Panc1 (cell line): Measurements from ENCODE around the gene PFN1. TPM values are rescaled to one million over a fixed set of nuclear protein-coding genes. Genes with fewer than 3 reads are reported as not detected.

Experiments used
- ATAC-seq: fragments of 200-7000 bp; cut with Tn5 transposase; 2 replicates; pipeline ENCODE4 v1.9.1; 2020; ENCODE audit warnings: mild to moderate bottlenecking, moderate library complexity
- BruUV-seq: library from RNA; stranded (reverse); fragments of 400-500 nt; replicated peaks from 2 replicates; lab custom pipeline; 2021; lab: Mats Ljungman, UMichigan
- CTCF ChIA-PET: fragments of 300-600 bp; sonication (Branson Sonifier 250); formaldehyde crosslinking; loops from one replicate; lab custom pipeline; 2022; ENCODE audit warnings: antibody characterized with exemption; lab: Charles Lee
- POLR2A ChIA-PET: fragments of 300-600 bp; sonication (Branson Sonifier 250); formaldehyde crosslinking; loops from one replicate; lab custom pipeline; 2022; ENCODE audit warnings: antibody characterized with exemption; lab: Charles Lee
- DNase-seq: peaks from one replicate; pipeline ENCODE4 v3.0.0-alpha.2; 2010; ENCODE audit warnings: low read depth, low spot score
- H3K27ac ChIP-seq: 2 replicates; pipeline ENCODE4 v1.5.1; 2011; ENCODE audit warnings: mild to moderate bottlenecking, low read length, inconsistent platforms
- H3K27me3 ChIP-seq: fragments of 200-500 bp; sonication (Bioruptor generic); 2 replicates; pipeline ENCODE4 v1.6.0; 2014; ENCODE audit warnings: low read length, inconsistent platforms; ENCODE audit not compliant: control insufficient read depth, insufficient read depth
- H3K36me3 ChIP-seq: fragments of 200-500 bp; sonication (Bioruptor generic); 2 replicates; pipeline ENCODE4 v1.5.1; 2014; ENCODE audit warnings: inconsistent platforms, mild to moderate bottlenecking, low read length, moderate library complexity; ENCODE audit not compliant: control insufficient read depth, insufficient read depth
- H3K4me1 ChIP-seq: 2 replicates; pipeline ENCODE4 v1.5.1; 2011; ENCODE audit warnings: inconsistent platforms, mild to moderate bottlenecking, low read length, moderate library complexity; ENCODE audit not compliant: control insufficient read depth, insufficient read depth
- H3K4me3 ChIP-seq, 2 experiments: 2 replicates each; pipeline ENCODE4 v1.5.1; 2011 to 2012; ENCODE audit warnings: low read depth in 2 of 2, low read length in 2 of 2, mild to moderate bottlenecking in 2 of 2, inconsistent platforms in 1 of 2, moderate library complexity in 1 of 2
- H3K9me3 ChIP-seq: fragments of 200-500 bp; sonication (Bioruptor generic); 2 replicates; pipeline ENCODE4 v1.5.1; 2014; ENCODE audit warnings: low read depth, mild to moderate bottlenecking, inconsistent platforms, low read length, moderate library complexity; ENCODE audit not compliant: control insufficient read depth, insufficient read depth
- CTCF ChIP-seq: fragments of 450-650 bp; IDR thresholded peaks from 2 replicates; pipeline ENCODE4 v1.5.1; 2017; ENCODE audit warnings: mild to moderate bottlenecking
- POLR2AphosphoS5 ChIP-seq: IDR thresholded peaks from 2 replicates; pipeline ENCODE4 v1.6.1; 2012; ENCODE audit warnings: mild to moderate bottlenecking, low read depth, low read length, moderate library complexity
- REST ChIP-seq, 2 experiments: IDR thresholded peaks; 2 replicates each; pipeline ENCODE4 v1.6.1; 2011 to 2012; ENCODE audit warnings: low read depth in 2 of 2, control low read depth in 1 of 2, low read length in 1 of 2, mild to moderate bottlenecking in 1 of 2, moderate library complexity in 1 of 2; ENCODE audit not compliant: insufficient read depth in 1 of 2
- SIN3A ChIP-seq: IDR thresholded peaks from 2 replicates; pipeline ENCODE4 v1.6.1; 2012; ENCODE audit warnings: low read depth, mild to moderate bottlenecking, low read length, moderate library complexity, borderline replicate concordance; ENCODE audit not compliant: insufficient read depth
- TCF7L2 ChIP-seq: IDR thresholded peaks from 2 replicates; pipeline ENCODE4 v1.6.1; 2011; ENCODE audit warnings: mild to moderate bottlenecking, low read depth, low read length, inconsistent platforms
- in situ Hi-C: cut with HindIII; loops from 2 replicates; pipeline ENCODE4 v1.10.0; 2016; ENCODE audit warnings: low sequenced_read_pairs, low pct_unique_long_range_greater_than_20kb
- intact Hi-C: fragments of 100-400 bp; cut with micrococcal nuclease; formaldehyde crosslinking; loops from one replicate; pipeline ENCODE4 v1.10.0; 2022; ENCODE audit not compliant: unreplicated experiment
- total RNA-seq: library from RNA; stranded (reverse); gene quantifications from one replicate; pipeline ENCODE4 v1.2.1, GENCODE V29; 2021; ENCODE audit not compliant: unreplicated experiment

The PFN1 gene
- total RNA-seq, 1 experiment from 2014 or later = 1,074 TPM

GRCh38 chr17:4938688-4939545 lies 9.4 kb downstream of the PFN1 start:
- H3K27ac ChIP-seq = peak overlapping the region; percentile 87
- TF ChIP-seq SIN3A = no peak
- TF ChIP-seq REST (IDR thresholded peaks at IDR 0.05; ENCODE audit: insufficient read depth in 1 of 2, low read depth in 2 of 2, low read length in 1 of 2) = no peak
- no peak for TF ChIP-seq CTCF
- TF ChIP-seq POLR2AphosphoS5 = no peak
- TF ChIP-seq TCF7L2 = no peak
- DNase-seq = no peak
- peaks cover 11% of the 10 kb centered on the region for H3K36me3 ChIP-seq
- POLR2A ChIA-PET = no interaction called here
- no peak for ATAC-seq
- CTCF ChIA-PET = no interaction called here
- H3K4me1 ChIP-seq = peaks cover 16% of the 10 kb centered on the region
- BruUV-seq = no TSS peak
- in situ Hi-C loops (no loop called here), intact Hi-C loops (no loop called here)
- peak overlapping the region; percentile 90 to 92 for H3K4me3 ChIP-seq
- H3K9me3 ChIP-seq = no peaks in the 10 kb centered on the region
- no peaks in the 10 kb centered on the region for H3K27me3 ChIP-seq

GRCh38 chr17:4938069-4938491 lies 10.2 kb downstream of the PFN1 start:
- POLR2A ChIA-PET = no interaction called here
- Histone ChIP-seq H3K9me3 (no peaks in the 10 kb centered on the region), H3K27me3 (no peaks in the 10 kb centered on the region), H3K4me3 (no peak overlapping the region), H3K27ac (no peak overlapping the region), H3K4me1 (peaks cover 14% of the 10 kb centered on the region), H3K36me3 (peaks cover 11% of the 10 kb centered on the region)
- no TSS peak for BruUV-seq
- in situ Hi-C loops (no loop called here), intact Hi-C loops (no loop called here)
- DNase-seq (no peak), ATAC-seq (no peak)
- no peak for TF ChIP-seq POLR2AphosphoS5
- no peak for TF ChIP-seq TCF7L2
- no peak for TF ChIP-seq CTCF
- TF ChIP-seq REST (IDR thresholded peaks at IDR 0.05; ENCODE audit: insufficient read depth in 1 of 2, low read depth in 2 of 2, low read length in 1 of 2) = no peak
- no peak for TF ChIP-seq SIN3A
- CTCF ChIA-PET = no interaction called here
